Motor neuron (in vitro differentiated cells): ENCODE results near the gene ARSG. TPM values are rescaled to one million over a fixed set of nuclear protein-coding genes. Genes with fewer than 3 reads are reported as not detected.
A peak's percentile ranks its signal among the peaks of the same experiment; 100 is the strongest.

Experiments
- ATAC-seq, 8 experiments: fragments of 200-7000 bp; cut with Tn5 transposase; replicated peaks in 6 of 8; 2 replicates each; pipeline ENCODE4 v1.8.0; 2021; ENCODE audit warnings: mild to moderate bottlenecking in 8 of 8, moderate library complexity in 8 of 8
- H3K27ac ChIP-seq, 2 donors: fragments of 250-450 bp; sonication (Bioruptor Pico); 2 replicates each; pipeline ENCODE4 v1.9.0; 2021; ENCODE audit warnings: antibody characterized with exemption in 2 of 2, mild to moderate bottlenecking in 2 of 2, moderate library complexity in 1 of 2
- H3K4me1 ChIP-seq, 2 donors: fragments of 250-450 bp; sonication (Bioruptor Pico); replicated peaks in 1 of 2; 2 replicates each; pipeline ENCODE4 v1.6.1; 2021; ENCODE audit warnings: antibody characterized with exemption in 2 of 2, mild to moderate bottlenecking in 2 of 2, moderate library complexity in 1 of 2
- H3K4me3 ChIP-seq, 5 donors: fragments of 250-450 bp; sonication (Bioruptor Pico); 2 replicates each; pipeline ENCODE4 v1.9.0; 2021; ENCODE audit warnings: antibody characterized with exemption in 5 of 5, mild to moderate bottlenecking in 5 of 5, moderate library complexity in 4 of 5
- WGBS, 10 experiments: fragments of 450-650 bp; shearing (Covaris generic); methylation state at CpG; one replicate each; pipeline ENCODE4 v1.0.0; 2022; 5-methylcytosine and 5-hydroxymethylcytosine counted together
- in situ Hi-C, 9 experiments: fragments of 400-800 bp; cut with MboI; loops; one replicate each; pipeline ENCODE4 v1.15.0; 2021; ENCODE audit warnings: low sequenced_read_pairs in 9 of 9, low pct_unique_long_range_greater_than_20kb in 2 of 9; ENCODE audit not compliant: unreplicated experiment in 9 of 9
- total RNA-seq, 8 experiments: library from RNA; unstranded; fragments of 300-600 nt; gene quantifications; 2 replicates each; pipeline versions ENCODE4 v1.2.3 to v1.2.4, GENCODE V29; 2022

Gene ARSG
- total RNA-seq, 8 experiments from 2014 or later, result 6.9 to 36.5 (median 12.6) TPM

- ATAC-seq, result no peak
- no peak overlapping the region for H3K4me3 ChIP-seq
- H3K4me1 ChIP-seq, result peaks cover 5 to 8% of the 10 kb centered on the region in 2 donors
- in situ Hi-C loops, result loop anchor here in 4 of 9 experiments (25.0 kb wide), 3 partner anchors 188 to 312 kb away; no protein-coding TSS in a partner anchor
- WGBS, 10 experiments, result 90 to 100% (median 95%) methylated on average over 1 to 10 of the region's 14 CpGs; no CpG with 5 or more reads in 4 of the 10 experiments
- H3K27ac ChIP-seq, result no peak overlapping the region
Observed at GRCh38 chr17:68450801-68451200, 159.5 kb downstream of the ARSG start.

GRCh38 chr17:68451670-68452354 lies 160.5 kb downstream of the ARSG start:
- no peak for ATAC-seq
- Histone ChIP-seq H3K4me3 (no peak overlapping the region), H3K4me1 (peaks cover 5 to 9% of the 10 kb centered on the region in 2 donors), H3K27ac (no peak overlapping the region)
- in situ Hi-C loops, result loop anchor here in 4 of 9 experiments (25.0 kb wide), 3 partner anchors 190 to 310 kb away; no protein-coding TSS in a partner anchor
- WGBS, 10 experiments, result 70 to 100% (median 87%) methylated on average over 2 to 4 of the region's 5 CpGs; no CpG with 5 or more reads in 1 of the 10 experiments

DNA sequence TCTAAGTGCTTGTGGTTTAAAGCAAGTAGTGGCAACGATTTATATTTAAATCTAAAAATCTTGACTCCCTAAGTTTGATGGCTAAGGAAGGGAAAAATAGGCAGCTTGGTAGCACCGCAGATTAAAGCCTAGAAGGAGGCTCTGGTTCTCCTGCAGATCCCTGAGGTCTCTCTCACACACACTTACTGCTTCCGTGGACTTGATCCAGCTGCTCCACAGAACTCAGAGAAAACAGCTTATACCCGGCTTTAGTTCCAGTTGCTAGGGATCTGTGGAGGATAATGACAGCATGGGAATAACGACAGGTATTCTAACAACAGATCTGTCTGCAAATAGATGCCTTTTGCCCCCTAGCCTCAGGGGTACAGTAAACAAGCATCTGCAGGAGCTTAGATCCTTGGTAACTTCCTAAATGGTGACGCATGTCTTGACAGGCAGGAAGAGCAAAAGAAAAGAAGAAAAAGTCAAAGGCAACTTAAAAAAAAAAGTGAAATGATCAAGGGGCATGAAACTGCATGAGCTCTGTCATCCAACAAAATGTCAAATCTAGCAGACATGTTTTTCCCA lies 161.5 kb downstream of the ARSG start:
- WGBS, 10 experiments, result 53 to 96% (median 84%) methylated on average over 2 to 6 of the region's 6 CpGs
- no peak overlapping the region for H3K4me3 ChIP-seq
- H3K27ac ChIP-seq, result no peak overlapping the region
- in situ Hi-C loops, result loop anchor here in 4 of 9 experiments (25.0 kb wide), 3 partner anchors 191 to 309 kb away; no protein-coding TSS in a partner anchor
- peaks cover 5 to 9% of the 10 kb centered on the region in 2 donors for H3K4me1 ChIP-seq
- ATAC-seq, result no peak

GRCh38 chr17:68453991-68454665 lies 162.8 kb downstream of the ARSG start:
- no peak overlapping the region for H3K4me3 ChIP-seq
- no peak for ATAC-seq
- H3K27ac ChIP-seq, result no peak overlapping the region
- in situ Hi-C loops, result loop anchor here in 4 of 9 experiments (25.0 kb wide), 3 partner anchors 192 to 308 kb away; no protein-coding TSS in a partner anchor
- WGBS, 10 experiments, result 80 to 94% (median 89%) methylated on average over 2 to 5 of the region's 5 CpGs; no CpG with 5 or more reads in 3 of the 10 experiments
- H3K4me1 ChIP-seq, result peaks cover 9% of the 10 kb centered on the region in 2 donors

DNA sequence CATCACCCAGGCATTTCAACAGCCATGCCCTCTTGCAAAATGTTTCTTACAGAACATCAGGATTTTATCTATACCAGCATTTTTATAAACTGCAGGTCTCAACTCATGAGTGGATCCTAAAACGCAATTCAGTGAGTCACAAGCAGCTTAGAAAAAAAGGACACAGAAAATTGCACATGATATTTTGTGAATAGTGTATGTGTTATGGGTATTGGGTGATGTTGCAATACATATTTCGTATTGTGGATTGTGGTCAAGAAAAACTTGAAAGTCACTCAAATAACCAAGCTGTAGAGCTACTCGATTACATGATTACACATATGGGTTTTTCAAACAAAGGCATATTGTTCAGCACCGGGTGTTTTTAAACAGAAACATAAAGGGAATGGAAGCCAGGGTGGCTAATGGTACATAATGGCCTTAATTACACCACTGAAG lies 164.6 kb downstream of the ARSG start:
- 0 to 66% (median 20%) methylated on average over 1 to 4 of the region's 4 CpGs; no CpG with 5 or more reads in 1 of the 10 experiments for WGBS, 10 experiments
- in situ Hi-C loops, result loop anchor here in 4 of 9 experiments (25.0 kb wide), 3 partner anchors 194 to 306 kb away; no protein-coding TSS in a partner anchor

DNA sequence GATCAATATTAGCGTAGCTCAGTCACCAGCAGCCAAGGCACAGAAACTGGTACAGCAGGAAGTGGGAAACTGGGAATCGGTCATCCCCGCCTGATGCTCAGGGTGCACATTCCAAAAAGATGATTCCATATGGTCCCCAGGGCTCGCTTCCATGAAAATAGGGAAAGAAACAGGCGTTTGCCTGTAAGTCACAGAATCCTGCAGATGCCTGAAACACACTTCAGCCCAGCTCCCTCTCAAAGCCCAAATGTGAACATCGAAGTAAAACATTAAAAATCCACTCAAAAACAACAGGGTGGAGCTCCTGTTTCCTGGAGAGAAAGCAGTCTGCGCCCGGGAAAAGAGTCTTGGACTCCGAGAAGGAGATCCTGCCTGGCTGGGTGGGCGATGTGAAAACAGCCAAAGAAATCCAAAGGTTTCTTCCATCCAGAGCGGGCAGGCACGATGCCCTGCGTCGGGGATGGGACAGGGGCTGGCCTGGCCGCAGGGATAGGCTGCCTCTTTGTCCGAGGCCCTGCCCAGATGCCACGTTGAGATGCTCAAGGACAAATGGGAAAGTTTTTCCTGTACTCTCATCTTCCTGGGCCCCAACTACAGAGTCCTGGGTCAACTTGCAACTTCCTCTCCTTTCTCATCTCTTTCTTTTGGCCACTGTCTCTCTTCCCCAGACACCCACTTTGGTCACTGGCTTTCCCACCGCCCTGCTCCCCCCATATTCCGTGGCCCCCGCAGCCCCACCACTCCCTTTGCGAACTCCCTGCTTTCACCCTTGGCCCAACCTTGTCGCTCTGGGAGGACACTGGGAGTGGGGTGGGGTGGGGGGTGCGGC lies 165.3 kb downstream of the ARSG start:
- H3K4me3 ChIP-seq, result peak overlapping the region; percentile 57 to 92 (median 79)
- in situ Hi-C loops, result loop anchor here in 4 of 9 experiments (25.0 kb wide), 3 partner anchors 194 to 306 kb away; no protein-coding TSS in a partner anchor
- H3K4me1 ChIP-seq, result peaks cover 17 to 28% of the 10 kb centered on the region in 2 donors
- WGBS, 10 experiments, result 0 to 18% (median 8%) methylated on average over 3 to 14 of the region's 23 CpGs; no CpG with 5 or more reads in 1 of the 10 experiments
- peak overlapping the region; percentile 48 to 77 for H3K27ac ChIP-seq
- peak; percentile 15 to 66 (median 30) for ATAC-seq

More for the DNA sequence above, 164.6 kb downstream of the ARSG start:
- Histone ChIP-seq H3K4me1 (peaks cover 12 to 21% of the 10 kb centered on the region in 2 donors), H3K27ac (no peak overlapping the region), H3K4me3 (peak overlapping the region; percentile 57 to 92 (median 79))
- ATAC-seq, result no peak

GRCh38 chr17:68457168-68457538 lies 165.9 kb downstream of the ARSG start, which contains the start of gene WIPI1:
TSS of gene WIPI1 (minus strand) at chr17:68457496. CDS start at chr17:68457421, 75 bp downstream.
- ATAC-seq, result peak in 7 of 8 experiments; percentile 21 to 70 (median 60)
- Histone ChIP-seq H3K4me3 (peak within 1 kb of the TSS; percentile 57 to 92 (median 79)), H3K4me1 (peaks cover 19 to 34% of the 10 kb centered on the region in 2 donors), H3K27ac (peak within 1 kb of the TSS; percentile 48 to 77)
- in situ Hi-C loops, result loop anchor here in 4 of 9 experiments (25.0 kb wide), 3 partner anchors 195 to 305 kb away; no protein-coding TSS in a partner anchor
- no CpG with 5 or more reads among the region's 39 CpGs for WGBS, 10 experiments

DNA sequence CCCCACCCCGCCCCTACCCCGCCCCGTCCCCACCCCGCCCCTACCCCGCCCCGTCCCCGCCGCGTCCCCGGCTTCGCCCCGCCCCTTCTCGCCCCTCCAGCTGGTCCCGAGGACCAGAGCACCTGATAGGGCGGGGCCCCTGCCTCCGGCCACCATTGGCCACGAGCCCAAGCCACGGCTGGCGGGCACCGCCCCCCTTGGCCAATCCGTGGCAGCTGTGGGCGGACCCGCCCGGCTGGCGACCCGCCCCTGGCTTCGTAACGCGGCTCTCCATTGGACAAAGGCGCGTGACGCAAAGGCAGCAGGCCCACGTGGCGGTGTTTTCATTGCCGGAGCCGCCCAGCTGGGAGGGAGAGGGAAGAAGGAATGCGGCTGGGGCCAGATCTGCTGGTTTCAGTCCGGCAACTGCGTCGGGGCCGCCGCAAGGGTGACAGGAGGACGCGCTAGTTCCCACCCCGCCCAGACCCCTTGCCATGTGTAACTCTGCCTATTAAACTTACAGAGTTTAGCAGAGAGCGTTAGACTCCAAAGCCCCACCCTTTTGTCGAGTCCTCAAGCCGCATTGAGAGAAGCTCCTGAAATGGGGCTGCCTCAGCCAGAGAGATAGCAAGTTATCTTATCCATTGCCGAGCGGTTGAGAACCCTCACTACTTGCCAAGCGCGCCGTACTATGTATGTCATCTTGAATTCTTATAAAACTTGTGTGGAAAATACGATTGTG lies 166.4 kb downstream of the ARSG start:
- peak; percentile 84 to 93 (median 90) for ATAC-seq
- Histone ChIP-seq H3K4me3 (peak overlapping the region; percentile 57 to 92 (median 79)), H3K4me1 (peaks cover 21 to 39% of the 10 kb centered on the region in 2 donors), H3K27ac (no peak overlapping the region)
- in situ Hi-C loops, result loop anchor here in 4 of 9 experiments (25.0 kb wide), 3 partner anchors 195 to 305 kb away; no protein-coding TSS in a partner anchor
- 0 to 5% (median 0%) methylated on average over 1 to 17 of the region's 54 CpGs; no CpG with 5 or more reads in 1 of the 10 experiments for WGBS, 10 experiments

- 28 to 81% (median 59%) methylated on average over 4 to 12 of the region's 12 CpGs for WGBS, 10 experiments
- in situ Hi-C loops, result loop anchor here in 4 of 9 experiments (25.0 kb wide), 3 partner anchors 196 to 304 kb away; no protein-coding TSS in a partner anchor
- no peak for ATAC-seq
- H3K4me1 ChIP-seq, result peaks cover 23 to 44% of the 10 kb centered on the region in 2 donors
- no peak overlapping the region for H3K27ac ChIP-seq
- peak overlapping the region; percentile 27 to 45 (median 37) for H3K4me3 ChIP-seq
Observed at GRCh38 chr17:68458260-68459036, 167.2 kb downstream of the ARSG start.

DNA sequence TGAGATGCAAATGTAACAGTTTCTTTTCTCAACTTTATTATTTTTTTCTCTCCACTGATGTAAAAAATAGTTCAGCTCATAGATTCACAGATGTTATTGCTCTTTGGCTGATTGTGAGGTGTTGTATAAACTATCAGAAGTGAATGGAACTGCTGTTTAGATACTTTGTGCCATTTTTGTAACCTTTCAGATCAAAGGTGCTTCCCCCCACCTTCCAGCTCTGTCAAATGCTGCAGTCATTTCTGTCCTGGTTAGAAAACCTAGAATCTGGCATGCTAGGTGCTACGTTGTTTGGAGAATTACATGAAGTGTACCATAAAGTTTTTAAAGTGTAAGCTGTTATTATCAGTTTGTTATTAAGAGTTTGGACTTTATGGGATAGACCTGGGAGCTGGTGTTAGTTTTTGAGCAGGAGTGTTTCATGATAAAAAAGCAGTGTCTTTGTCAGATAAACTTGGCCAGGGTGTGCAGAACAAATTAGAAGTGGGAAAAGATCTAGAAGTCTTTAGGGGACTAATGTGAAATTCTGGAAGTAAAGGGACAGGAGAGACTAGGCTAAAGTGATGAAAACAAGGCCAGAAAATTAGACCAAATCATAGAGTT lies 167.8 kb downstream of the ARSG start:
- Histone ChIP-seq H3K4me1 (peaks cover 23 to 44% of the 10 kb centered on the region in 2 donors), H3K4me3 (no peak overlapping the region), H3K27ac (no peak overlapping the region)
- 0 to 64% (median 38%) methylated on average over 1 of the region's 1 CpG; no CpG with 5 or more reads in 1 of the 10 experiments for WGBS, 10 experiments
- no peak for ATAC-seq
- in situ Hi-C loops, result loop anchor here in 4 of 9 experiments (25.0 kb wide), 3 partner anchors 197 to 303 kb away; no protein-coding TSS in a partner anchor
